GM19468 (cell line): ENCODE measurements around the gene TMEM17.
"Not testable (repeated sequence)": the region's sequence is repeated elsewhere in the genome, so short reads cannot be mapped to it uniquely, and the experiment has no call there.

ENCODE experiments used
- ATAC-seq: cut with Tn5 transposase; IDR thresholded peaks from one replicate; pipeline ENCODE4 v1.9.1; 2021; ENCODE audit warnings: mild to moderate bottlenecking, moderate library complexity, moderate number of reproducible peaks; ENCODE audit not compliant: unreplicated experiment; ENCODE audit errors: extremely low read depth

TMEM17 gene, protein sequence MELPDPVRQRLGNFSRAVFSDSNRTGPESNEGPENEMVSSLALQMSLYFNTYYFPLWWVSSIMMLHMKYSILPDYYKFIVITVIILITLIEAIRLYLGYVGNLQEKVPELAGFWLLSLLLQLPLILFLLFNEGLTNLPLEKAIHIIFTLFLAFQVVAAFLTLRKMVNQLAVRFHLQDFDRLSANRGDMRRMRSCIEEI

DNA sequence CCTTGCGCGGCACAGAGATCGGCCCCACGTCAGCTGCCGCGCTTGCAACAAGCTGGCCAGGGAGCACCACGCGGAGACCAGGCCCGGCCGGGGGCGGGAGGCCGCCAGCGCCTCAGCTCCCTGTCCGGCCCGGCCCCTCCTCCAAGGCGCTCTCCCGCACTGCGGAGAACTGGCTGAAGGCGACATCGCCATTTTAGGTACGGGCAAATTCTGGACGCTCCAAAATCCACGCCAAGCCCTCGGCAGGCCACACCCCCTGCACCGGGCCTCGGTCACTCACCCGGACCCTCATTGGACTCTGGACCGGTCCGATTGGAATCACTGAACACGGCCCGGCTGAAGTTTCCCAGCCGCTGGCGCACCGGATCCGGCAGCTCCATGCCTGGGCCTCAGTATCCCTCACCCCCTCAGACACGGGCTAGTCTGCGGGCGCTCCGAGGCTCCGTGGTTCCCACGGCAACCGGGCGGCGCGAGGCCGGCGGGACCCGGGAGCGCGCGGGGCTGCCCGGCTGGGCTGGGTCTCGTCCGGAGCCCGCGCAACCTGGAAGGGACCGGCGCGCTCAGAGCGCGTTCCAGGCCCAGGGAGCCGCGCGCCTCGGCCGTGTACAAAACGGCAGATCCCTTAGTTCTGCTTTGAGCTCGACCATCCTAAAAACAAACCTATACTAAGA, at the start of gene TMEM17:
TMEM17 (minus strand) TSS at position 446 of the 671 bp plus-strand sequence; CDS start at position 380, 66 bp downstream.
- ATAC-seq, result peak; percentile 67

DNA sequence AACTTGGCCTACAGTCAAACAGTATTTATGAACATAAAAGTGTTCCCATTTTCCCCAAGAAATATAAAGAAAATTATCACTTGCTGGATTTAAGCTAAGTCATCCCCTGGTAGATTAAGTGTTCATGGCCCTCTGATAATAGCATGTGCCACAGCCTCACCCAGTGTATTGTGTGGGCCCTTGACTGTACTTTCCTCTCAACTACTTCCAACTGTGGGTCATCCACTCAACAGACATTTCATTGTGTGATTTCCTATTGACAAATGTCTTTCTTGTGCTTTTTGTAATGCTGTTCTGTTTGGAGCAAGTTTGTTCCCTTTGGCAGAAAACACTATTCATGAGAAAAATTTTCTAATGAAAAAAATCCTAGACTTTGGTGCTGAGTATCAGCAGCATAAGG, 48.4 kb upstream of the TMEM17 start:
- ATAC-seq, result no peak

DNA sequence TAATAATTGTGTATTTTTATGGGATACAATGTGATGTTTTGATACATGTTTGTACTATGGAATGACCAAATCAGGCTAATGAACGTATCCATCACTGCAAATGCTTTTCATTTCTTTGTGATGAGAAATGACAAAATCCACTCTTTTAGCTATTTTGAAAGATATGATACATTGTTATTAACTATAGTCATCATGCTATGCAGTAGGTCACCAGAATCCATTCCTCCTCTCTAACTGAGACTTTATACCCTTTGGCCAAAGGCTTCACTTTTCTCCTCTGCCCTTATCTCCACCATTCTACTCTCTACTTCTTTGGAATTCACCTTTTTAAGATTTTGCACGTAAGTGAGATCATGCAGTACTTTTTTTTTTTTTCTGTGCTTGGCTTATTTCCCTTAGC, 44.5 kb upstream of the TMEM17 start:
- no peak for ATAC-seq

DNA sequence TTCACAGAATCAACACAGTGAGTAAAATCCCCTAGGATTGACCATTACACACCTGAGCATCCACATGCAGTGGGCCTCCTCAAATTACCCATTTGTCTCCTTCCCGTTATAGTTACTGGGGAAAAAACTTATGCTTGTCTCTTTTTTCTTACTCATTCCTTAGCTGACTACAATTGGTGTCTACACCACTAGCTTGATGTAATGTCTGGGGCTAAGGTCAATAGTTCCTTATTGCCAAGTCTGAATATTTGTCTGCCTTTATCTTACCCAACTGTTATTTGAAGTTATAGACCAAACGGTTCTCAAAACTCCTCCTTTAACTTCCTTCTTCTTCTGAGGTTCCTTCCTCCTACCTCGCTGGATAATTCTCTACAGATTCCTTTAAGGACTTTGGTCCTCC, 41.9 kb upstream of the TMEM17 start:
- ATAC-seq, result no peak

DNA sequence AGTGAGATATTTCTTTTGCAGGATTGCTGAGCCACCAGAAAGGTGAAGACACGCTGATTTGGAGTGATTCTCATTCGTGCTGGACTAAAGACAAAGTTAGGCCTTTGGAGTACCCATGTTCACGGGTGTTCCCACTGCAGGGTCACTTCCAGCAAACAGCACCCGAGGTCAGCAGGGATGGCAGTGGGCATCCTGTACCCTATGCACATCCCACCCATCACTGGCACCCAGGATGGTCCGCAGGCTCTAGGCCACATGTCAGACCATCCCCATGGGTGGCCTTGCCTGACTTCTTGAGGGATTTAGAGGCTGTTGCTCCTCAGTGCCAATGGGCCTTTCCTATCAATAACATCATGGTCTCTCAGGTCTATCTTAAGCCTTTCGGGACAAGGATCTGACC, 39.3 kb upstream of the TMEM17 start:
- no peak for ATAC-seq

DNA sequence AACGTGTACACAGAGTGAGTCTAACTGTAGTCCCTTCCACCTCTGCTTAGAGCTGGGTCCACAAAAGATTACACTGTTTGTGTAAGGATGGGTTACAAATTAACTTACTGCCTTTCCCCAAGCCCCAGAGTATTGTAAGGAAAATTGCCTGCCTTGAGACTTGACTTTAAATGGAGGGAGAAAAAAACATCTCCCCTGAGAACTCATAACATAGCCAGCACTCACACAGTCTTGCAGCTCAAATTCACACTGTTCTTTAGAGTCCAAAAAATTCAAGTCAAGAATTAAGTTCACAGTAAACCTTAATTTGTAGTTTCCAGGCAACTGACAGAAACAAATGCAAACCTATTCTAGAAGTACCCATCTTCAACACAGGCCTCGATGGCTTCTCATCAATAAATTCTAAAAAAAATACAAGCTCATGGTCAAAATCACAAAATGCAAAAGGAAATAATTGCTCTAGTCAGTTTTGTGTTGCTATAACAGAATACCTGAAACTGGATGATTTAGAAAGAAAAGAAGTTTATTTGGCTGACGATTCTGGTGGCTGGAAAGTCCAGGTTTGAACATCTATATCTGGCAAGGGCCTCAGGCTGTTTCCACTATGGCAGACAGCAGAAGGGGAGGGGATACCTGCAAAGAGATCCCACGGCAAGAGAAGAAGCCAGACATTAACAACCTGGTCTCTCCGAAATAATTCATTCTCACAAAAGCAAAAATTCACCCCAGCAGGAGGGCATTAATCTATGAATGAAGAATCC, 34.6 kb upstream of the TMEM17 start:
- no peak for ATAC-seq

DNA sequence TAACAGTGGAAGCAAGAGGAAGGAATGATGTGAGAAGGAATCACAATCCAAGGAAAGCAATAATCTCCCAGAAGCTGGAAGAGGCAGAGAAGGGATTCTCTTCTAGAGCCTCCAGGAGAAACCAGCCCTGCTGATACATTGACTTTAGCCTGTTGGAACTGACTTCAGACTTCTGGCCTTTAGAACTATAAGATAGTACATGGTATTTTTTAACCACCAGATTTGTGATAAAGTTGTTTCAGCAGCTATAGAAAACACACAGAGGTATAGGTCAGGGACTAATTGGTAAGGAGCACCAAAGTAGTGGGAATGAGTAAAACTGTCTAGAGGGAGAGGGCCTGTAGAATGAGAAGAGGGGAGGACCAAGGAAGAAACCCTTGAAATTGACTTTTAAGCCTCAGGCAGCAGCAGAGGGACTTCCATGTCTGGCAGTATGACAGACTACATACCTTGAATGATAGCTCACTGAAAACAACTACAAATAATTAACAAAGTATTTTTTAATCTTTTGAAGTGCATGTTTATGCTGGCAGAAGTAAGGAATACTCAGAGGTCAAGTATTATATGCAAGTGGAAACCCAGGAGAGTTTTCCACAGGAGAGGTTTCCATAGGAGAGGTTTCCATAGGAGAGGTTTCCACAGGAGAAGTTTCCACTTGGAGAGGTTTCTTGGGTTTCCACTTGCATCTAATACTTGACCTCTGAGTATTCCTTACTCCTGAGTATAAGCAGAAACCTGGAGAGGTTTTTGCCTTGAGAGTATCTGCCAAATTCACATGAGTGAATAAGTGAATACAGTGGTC, 33.8 kb upstream of the TMEM17 start:
- no peak for ATAC-seq

DNA sequence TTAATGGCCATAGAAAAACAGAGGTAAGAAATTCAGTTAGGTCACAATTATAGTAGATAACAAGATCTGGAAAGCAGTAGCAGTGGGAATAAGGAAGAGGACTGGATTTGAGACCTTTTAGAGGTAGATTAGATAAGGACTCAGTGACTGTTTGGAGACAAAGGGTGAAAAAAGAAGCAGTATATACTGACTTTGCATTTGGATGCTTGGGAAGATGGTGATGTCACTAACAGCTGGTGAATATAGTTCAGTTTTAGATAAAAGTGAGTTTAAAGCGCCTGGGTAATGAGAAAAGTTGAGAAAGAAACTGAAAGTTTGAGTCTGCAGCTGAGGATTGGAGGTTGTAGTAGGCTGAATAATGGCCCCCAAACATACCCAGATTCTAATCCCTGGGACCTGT, 32.8 kb upstream of the TMEM17 start:
- no peak for ATAC-seq

DNA sequence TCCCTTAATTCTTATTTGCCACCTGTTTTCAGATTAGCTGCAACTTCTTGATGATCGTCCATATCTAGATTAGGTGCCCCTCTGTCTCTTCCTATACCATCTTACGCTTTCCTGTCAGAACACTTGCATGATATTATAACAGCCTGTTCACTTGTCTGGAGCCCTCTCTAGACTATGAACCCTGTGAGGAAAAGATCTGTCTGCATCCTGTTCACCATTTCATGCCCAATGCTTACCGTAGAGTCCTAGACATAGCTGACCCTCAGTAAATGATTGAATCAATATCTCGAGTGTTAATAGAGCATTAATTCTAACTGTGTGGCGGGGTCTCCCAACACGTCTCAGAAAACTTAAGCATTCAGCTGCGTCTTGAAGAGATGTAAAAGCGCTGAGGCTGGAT, 31.8 kb upstream of the TMEM17 start:
- no peak for ATAC-seq

DNA sequence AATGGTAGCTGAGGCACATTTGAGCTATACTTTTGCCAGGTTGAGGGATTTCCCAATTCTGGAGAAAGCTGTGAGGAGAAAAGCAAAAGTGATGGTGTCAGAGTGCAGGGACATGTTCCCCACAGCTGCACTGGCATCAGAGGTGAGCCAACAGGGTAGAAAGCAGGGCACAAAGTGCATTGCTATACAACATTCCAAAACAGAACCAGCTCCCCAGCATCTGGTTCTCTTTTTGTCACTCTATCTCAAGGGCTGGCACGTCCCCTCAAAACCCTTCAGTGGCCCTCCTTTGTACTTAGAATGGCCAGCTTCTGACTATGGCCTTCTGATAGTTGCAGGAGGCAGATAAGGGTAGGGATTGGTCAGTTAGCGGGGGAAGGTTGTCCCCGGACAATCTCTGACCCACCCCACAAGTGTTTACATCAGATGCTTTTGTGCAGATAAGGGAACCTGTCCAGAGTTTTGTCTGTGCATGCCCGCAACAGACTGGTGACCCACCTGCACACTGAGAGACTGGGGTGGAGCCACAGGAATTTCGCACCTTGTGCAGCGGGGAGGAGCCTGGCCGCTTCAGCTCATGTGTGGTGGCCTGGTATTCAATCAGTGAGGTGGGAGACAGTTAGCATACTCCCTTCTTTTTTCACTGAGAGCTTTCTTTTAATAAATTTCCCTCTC, 31.0 kb upstream of the TMEM17 start:
- no peak for ATAC-seq

DNA sequence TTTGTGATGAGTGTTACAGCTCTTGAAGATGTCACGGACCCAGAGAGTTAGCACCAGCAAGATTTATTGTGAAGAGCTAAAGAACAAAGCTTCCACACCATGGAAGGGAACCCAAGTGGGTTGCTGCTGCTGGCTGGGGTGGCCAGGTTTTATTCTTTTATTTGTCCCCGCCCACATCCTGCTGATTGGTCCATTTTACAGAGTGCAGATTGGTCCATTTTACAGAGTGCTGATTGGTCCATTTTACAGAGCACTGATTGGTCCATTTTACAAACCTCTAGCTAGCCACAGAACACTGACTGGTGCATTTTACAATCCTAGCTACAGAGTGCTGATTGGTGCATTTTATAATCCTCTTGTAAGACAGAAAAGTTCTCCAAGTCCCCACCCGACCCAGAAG, 29.5 kb upstream of the TMEM17 start:
- not testable (repeated sequence) for ATAC-seq

DNA sequence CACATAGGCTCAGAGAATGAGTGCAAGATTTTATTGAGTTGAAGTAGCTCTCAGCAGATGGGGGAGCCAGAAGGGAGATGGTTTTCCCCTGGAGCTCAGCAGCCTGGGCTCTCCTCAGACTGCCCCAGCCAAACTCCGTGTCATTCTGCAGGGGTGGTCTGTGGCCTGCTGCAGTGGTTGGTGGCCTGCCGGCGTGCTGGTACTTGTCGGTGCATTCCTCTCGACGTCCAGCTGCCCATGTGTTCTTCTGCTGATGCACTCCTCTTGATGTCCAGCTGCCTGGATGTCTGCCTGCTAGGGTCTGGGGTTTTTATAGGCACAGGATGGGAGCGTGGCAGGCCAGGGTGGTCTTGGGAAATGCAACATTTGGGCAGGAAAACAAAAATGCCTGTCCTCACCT, 25.6 kb upstream of the TMEM17 start:
- no peak for ATAC-seq

DNA sequence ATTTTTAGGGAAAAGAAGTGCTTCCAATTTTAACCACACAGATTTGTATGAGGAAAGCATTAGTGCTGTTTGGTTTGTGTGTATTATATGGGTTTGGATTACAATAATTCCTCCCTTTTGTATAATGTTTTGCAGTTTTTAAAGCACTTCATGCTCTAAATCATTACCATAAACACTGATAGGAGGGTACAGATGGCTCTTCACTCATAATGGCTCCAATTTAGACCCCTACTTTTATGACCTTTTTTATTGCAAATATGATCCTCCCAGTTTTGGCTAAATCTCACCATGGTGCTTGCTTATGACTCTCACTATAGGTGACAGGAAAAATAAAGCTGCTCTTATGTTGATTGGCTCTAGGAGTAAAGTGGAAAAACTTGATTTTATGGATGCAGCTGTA, 23.8 kb upstream of the TMEM17 start:
- no peak for ATAC-seq

DNA sequence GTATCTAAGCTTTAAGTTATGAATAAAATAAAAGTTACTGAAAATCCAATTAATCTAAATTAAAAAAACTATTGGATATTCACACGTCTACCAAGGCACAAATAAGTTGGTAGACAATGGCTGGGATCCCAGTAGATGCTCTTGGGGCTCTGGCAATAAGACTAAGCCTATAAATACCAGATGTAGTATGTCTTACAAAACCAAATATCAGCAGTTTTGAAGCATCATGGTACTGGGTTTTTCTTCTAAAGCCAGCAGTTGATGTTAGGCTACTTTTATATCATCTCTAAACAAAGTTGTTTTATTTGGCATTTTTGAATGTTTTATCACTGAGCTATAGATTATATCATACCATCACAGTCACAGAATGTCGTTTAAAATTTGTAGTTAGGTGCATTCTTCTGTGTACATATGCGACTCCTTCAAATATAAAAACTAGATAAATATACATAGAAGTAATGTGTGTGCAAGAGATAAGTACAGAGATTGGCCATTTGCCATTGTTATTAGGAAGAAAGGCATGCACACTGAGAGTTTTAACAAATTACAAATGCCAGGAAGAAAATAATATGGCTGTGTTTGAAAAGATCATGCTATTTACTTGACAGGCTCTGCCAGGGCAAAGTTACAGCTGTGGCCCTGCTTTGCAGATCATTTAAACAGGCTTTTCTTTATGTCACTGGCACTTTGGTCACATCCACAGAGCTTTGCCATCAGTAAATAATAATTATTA, 21.6 kb upstream of the TMEM17 start:
- ATAC-seq, result no peak

DNA sequence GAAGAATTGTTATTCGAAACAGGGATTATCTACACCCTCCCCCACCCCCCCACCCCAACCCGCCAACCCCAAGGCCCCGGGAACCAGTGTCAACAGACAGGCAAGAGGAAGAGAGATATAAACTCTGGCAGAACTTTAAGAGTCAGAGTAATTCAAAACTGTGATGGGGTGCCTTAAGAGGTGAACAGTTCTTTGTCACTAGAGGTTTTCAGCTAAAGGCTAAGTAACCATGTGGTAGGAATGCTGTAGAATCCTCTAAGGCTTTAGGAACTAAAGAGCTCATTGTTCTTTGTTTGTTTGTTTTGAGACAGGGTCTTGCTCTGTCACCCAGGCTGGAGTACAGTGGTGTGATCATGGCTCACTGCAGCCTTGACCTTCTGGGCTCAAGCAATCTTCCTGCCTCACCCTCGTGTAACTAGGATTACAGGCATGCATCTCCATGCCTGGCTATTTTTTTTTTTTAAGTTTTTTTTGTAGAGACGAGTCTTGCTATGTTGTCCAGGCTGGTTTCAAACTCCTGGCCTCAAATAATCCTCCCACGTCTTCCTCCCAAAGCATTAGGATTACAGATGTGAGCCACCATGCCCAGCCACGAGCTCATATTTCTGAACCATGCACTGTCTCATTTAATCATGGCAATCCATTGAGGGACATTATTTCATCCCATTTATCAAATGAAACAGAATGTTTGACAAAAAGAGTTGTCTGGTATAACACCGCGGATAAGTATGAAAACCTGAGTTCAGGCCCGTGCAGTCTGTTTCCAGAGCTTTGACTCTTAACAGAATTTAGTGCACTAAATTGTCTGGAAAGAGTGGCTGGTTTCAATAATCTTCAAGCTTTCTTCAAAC, 20.8 kb upstream of the TMEM17 start:
- no peak for ATAC-seq

DNA sequence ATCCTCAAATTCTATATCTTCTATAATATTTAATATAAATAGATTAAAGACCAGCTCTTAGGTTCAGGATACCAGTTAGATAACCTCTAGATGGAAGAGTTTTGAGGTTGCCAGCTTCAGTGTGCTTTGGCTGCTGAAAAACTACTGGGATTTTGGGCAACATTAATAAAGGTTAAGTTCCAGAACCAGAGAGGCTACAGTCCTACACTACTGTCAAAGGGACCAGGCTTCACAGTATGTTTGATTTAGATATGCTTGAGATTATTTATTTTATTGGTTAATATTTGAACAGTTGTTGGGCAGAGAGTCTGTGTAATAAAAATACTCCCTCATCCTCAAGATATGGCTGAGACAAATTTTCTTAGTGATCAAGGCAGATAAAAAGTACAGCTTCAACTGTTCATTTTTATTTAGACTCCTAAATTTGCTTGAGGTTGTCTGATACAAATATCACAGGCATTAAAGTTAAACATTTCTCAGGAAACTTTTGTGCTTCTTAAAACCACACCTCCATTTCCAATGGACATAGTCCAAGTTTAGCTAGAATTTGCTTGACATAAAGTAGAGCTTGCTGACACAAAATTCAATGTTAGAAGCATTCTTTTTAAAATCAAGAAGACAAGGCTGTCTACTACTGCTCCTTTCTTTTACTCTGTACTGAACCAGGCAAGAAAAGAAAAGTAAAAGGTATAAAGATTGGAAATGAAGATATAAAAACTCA, 19.7 kb upstream of the TMEM17 start:
- no peak for ATAC-seq

DNA sequence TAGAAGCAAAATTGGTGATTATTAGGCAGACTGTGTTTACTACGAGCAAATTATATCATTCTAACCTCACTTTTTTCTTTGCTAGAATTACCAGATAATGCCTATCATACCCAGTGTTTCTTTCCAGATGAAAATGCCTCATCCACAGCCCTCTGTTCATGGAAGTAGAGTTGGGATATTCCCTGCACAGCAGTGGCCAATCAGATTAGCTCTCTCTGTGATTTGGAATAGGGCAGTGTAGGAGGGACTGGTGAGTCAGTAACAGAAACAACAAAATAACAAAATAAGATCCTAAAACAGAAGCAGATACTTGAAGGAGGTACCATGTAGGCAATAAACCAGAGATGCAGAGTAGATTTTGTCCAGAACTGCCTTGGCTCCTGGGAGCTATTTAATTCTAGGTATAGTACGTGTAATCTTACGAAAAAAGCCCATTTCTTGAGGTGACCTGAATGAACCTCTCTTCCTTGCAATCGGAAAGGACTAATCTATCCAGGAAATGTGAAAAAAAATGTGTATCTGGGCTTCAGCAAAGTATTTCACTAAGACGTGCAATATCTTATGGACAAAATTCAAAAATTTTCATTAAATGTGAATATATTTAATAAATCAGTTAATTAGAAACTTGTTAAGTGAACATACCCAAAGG, 18.4 kb upstream of the TMEM17 start:
- ATAC-seq, result no peak
